Measurements from ENCODE around the gene BORA. TPM values are rescaled to one million over a fixed set of nuclear protein-coding genes. Genes with fewer than 3 reads are reported as not detected.

Gene BORA
- total RNA-seq, 6 experiments from 2014 or later = 0.79 to 4.4 (median 1.0) TPM

GRCh38 chr13:72726726-72727416, 852 bp upstream of the BORA start:
- peak overlapping the region; percentile 89 to 95 (median 90) for H3K4me3 ChIP-seq
- H3K27ac ChIP-seq = peak overlapping the region in 1 of 3 donors; percentile 52
- peaks cover 0 to 11% (median 4%) of the 10 kb centered on the region in 4 donors for H3K4me1 ChIP-seq
- ATAC-seq (peak; percentile 25 to 44 (median 34)), DNase-seq (peak; percentile 60 to 72 (median 62))
- H3K9me3 ChIP-seq = no peaks in the 10 kb centered on the region
- H3K27me3 ChIP-seq = no peaks in the 10 kb centered on the region
- H3K36me3 ChIP-seq = no peaks in the 10 kb centered on the region
- intact Hi-C loops (cut with DNase I) = no loop called here
- no peak for TF ChIP-seq POLR2A (IDR thresholded peaks at IDR 0.05)
- TF ChIP-seq CTCF (IDR thresholded peaks at IDR 0.05) = no peak
- WGBS (ENCODE audit: insufficient coverage, low coverage, low lambda C conversion rate, missing lambda C conversion rate) = 2% methylated on average over 21 of the region's 49 CpGs

DNA sequence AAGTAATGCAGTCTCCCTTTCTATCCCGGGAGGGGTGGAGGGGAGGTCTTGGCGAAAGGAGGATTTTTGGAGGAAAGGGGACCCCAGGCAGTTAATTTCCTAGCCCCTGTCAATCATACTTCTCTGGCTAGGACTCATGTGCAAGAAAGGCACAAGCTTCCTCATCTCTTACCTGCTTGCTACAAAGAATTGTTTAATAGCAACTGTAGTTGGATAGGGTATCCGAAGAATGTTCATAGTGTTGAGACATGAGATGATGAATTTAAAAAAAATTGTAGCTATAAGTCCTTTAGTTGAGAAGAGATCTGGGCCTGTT, 525 bp downstream of the BORA start:
- no peak for ATAC-seq
- TF ChIP-seq CTCF (IDR thresholded peaks at IDR 0.05) = no peak
- no peak for TF ChIP-seq POLR2A (IDR thresholded peaks at IDR 0.05)
- peak overlapping the region; percentile 89 to 95 (median 90) for H3K4me3 ChIP-seq
- no peaks in the 10 kb centered on the region for H3K9me3 ChIP-seq
- no peaks in the 10 kb centered on the region for H3K27me3 ChIP-seq
- 6% methylated on average over 3 of the region's 3 CpGs for WGBS (ENCODE audit: insufficient coverage, low coverage, low lambda C conversion rate, missing lambda C conversion rate)
- peaks cover 0 to 11% (median 4%) of the 10 kb centered on the region in 4 donors for H3K4me1 ChIP-seq
- intact Hi-C loops (cut with DNase I) = no loop called here
- H3K27ac ChIP-seq = no peak overlapping the region
- no peaks in the 10 kb centered on the region for H3K36me3 ChIP-seq
- no peak for DNase-seq

- TF ChIP-seq CTCF (IDR thresholded peaks at IDR 0.05) (no peak), POLR2A (IDR thresholded peaks at IDR 0.05) (no peak)
- H3K36me3 ChIP-seq = no peaks in the 10 kb centered on the region
- intact Hi-C loops (cut with DNase I) = no loop called here
- ATAC-seq (no peak), DNase-seq (no peak)
- no peaks in the 10 kb centered on the region for H3K4me1 ChIP-seq
- no peaks in the 10 kb centered on the region for H3K27me3 ChIP-seq
- H3K9me3 ChIP-seq = no peaks in the 10 kb centered on the region
- WGBS (ENCODE audit: insufficient coverage, low coverage, low lambda C conversion rate, missing lambda C conversion rate) = 79% methylated on average over 3 of the region's 3 CpGs
- no peak overlapping the region for H3K4me3 ChIP-seq
- H3K27ac ChIP-seq = no peak overlapping the region
Observed at GRCh38 chr13:72737033-72737432, 9.3 kb downstream of the BORA start.

- no peak overlapping the region for H3K4me3 ChIP-seq
- H3K4me1 ChIP-seq = no peaks in the 10 kb centered on the region
- no peaks in the 10 kb centered on the region for H3K36me3 ChIP-seq
- intact Hi-C loops (cut with DNase I) = no loop called here
- no peak for DNase-seq
- 75% methylated on average over 1 of the region's 1 CpG for WGBS (ENCODE audit: insufficient coverage, low coverage, low lambda C conversion rate, missing lambda C conversion rate)
- no peaks in the 10 kb centered on the region for H3K9me3 ChIP-seq
- ATAC-seq = no peak
- H3K27me3 ChIP-seq = no peaks in the 10 kb centered on the region
- no peak for TF ChIP-seq CTCF (IDR thresholded peaks at IDR 0.05)
- TF ChIP-seq POLR2A (IDR thresholded peaks at IDR 0.05) = no peak
- no peak overlapping the region for H3K27ac ChIP-seq
Observed at GRCh38 chr13:72740015-72740414, 12.3 kb downstream of the BORA start.
